Testis (tissue), 3 donors: Measurements from ENCODE around the gene SLC39A3. TPM values are rescaled to one million over a fixed set of nuclear protein-coding genes. Genes with fewer than 3 reads are reported as not detected.
"Not testable (repeated sequence)": the region's sequence is repeated elsewhere in the genome, so short reads cannot be mapped to it uniquely, and the experiment has no call there.

ENCODE experiments used
- DNase-seq: peaks from one replicate; pipeline ENCODE4 v3.0.0-alpha.2; 2019
- H3K27ac ChIP-seq, 2 donors: fragments of 200-600 bp; sonication (generic); one replicate each; pipeline ENCODE4 v1.5.1; 2019
- H3K27me3 ChIP-seq: fragments of 200-600 bp; sonication (generic); one replicate; pipeline ENCODE4 v1.5.1; 2019
- H3K36me3 ChIP-seq: fragments of 200-600 bp; sonication (generic); one replicate; pipeline ENCODE4 v1.5.1; 2017; ENCODE audit warnings: low read depth; ENCODE audit errors: missing control alignments
- H3K4me1 ChIP-seq: fragments of 200-600 bp; sonication (generic); one replicate; pipeline ENCODE4 v1.5.1; 2019
- H3K4me3 ChIP-seq, 2 donors: fragments of 200-600 bp; sonication (generic); one replicate each; pipeline ENCODE4 v1.5.1; 2017 to 2019
- H3K9me3 ChIP-seq: fragments of 200-600 bp; sonication (generic); one replicate; pipeline ENCODE4 v1.5.1; 2017
- CTCF ChIP-seq, 3 experiments: fragments of 450-650 bp in 2 of 3; fragments of 200-600 bp in 1 of 3; sonication (generic) in 1 of 3; IDR thresholded peaks; one replicate each; pipeline ENCODE4 v1.5.1; 2016 to 2019; ENCODE audit warnings: antibody characterized with exemption in 3 of 3, mild to moderate bottlenecking in 2 of 3, moderate library complexity in 1 of 3
- POLR2A ChIP-seq: fragments of 450-650 bp; IDR thresholded peaks from one replicate; pipeline ENCODE4 v1.6.1; 2017; ENCODE audit warnings: antibody characterized with exemption, mild to moderate bottlenecking, moderate library complexity
- WGBS, 2 donors: methylation state at CpG; one replicate each; pipeline ENCODE4 v1.1.5; 2018; 5-methylcytosine and 5-hydroxymethylcytosine counted together
- intact Hi-C: fragments of 100-400 bp; cut with DNase I; formaldehyde crosslinking; loops from one replicate; pipeline ENCODE4 v1.15.1; 2023; ENCODE audit warnings: low total_unique reads
- polyA plus RNA-seq: library from polyadenylated mRNA; stranded (reverse); fragments of 350-450 nt; fragmentation: Illumina TruSeq; extraction: RNeasy Lipid Tissue Mini Kit (QIAGEN cat#74804); gene quantifications from one replicate; pipeline ENCODE4 v1.2.3, GENCODE V29; 2014; ENCODE audit warnings: low read depth, low replicate concordance; ENCODE audit not compliant: insufficient read depth
- total RNA-seq, 2 donors: library from RNA; depleted of rRNA; stranded (reverse); fragments of >200 nt; gene quantifications; one replicate each; pipeline ENCODE4 v1.2.3, GENCODE V29; 2016

SLC39A3 gene
- total and polyA plus RNA-seq, 3 donors from 2014 or later: 126 to 198 (median 160) TPM

GRCh38 chr19:2716275-2716650 is 23.6 kb downstream of the SLC39A3 start:
- WGBS, 2 donors: 70 to 93% methylated on average over 2 to 19 of the region's 19 CpGs
- no peaks in the 10 kb centered on the region for H3K9me3 ChIP-seq
- intact Hi-C loops: no loop called here
- H3K4me3 ChIP-seq: no peak overlapping the region
- no peak for TF ChIP-seq POLR2A
- TF ChIP-seq CTCF (IDR thresholded peaks at IDR 0.05): no peak
- no peaks in the 10 kb centered on the region for H3K36me3 ChIP-seq
- H3K4me1 ChIP-seq: peaks cover 13% of the 10 kb centered on the region
- H3K27me3 ChIP-seq: no peaks in the 10 kb centered on the region
- no peak for DNase-seq
- H3K27ac ChIP-seq: no peak overlapping the region

- peaks cover 13% of the 10 kb centered on the region for H3K4me1 ChIP-seq
- intact Hi-C loops: no loop called here
- no peak overlapping the region for H3K4me3 ChIP-seq
- WGBS, 2 donors: 92% methylated on average over 9 to 12 of the region's 12 CpGs
- no peaks in the 10 kb centered on the region for H3K27me3 ChIP-seq
- DNase-seq: no peak
- no peaks in the 10 kb centered on the region for H3K9me3 ChIP-seq
- no peaks in the 10 kb centered on the region for H3K36me3 ChIP-seq
- no peak for TF ChIP-seq POLR2A
- TF ChIP-seq CTCF (IDR thresholded peaks at IDR 0.05): no peak
- no peak overlapping the region for H3K27ac ChIP-seq
Measured at GRCh38 chr19:2715470-2716274, 24.1 kb downstream of the SLC39A3 start.

- Histone ChIP-seq H3K27me3 (no peaks in the 10 kb centered on the region), H3K9me3 (no peaks in the 10 kb centered on the region), H3K4me3 (no peak overlapping the region), H3K36me3 (no peaks in the 10 kb centered on the region), H3K4me1 (peaks cover 3% of the 10 kb centered on the region), H3K27ac (no peak overlapping the region)
- intact Hi-C loops: no loop called here
- 92 to 93% methylated on average over 14 to 16 of the region's 16 CpGs for WGBS, 2 donors
- TF ChIP-seq CTCF (IDR thresholded peaks at IDR 0.05): no peak
- TF ChIP-seq POLR2A: no peak
- DNase-seq: no peak
Measured at GRCh38 chr19:2714531-2715269, 25.1 kb downstream of the SLC39A3 start.

GRCh38 chr19:2714102-2714501 is 25.7 kb downstream of the SLC39A3 start:
- DNase-seq, H3K4me1 ChIP-seq, H3K9me3 ChIP-seq, intact Hi-C loops, H3K4me3 ChIP-seq, H3K27me3 ChIP-seq, H3K36me3 ChIP-seq, H3K27ac ChIP-seq: not testable (repeated sequence)
- WGBS, 2 donors: 65 to 94% methylated on average over 1 of the region's 1 CpG

GRCh38 chr19:2713170-2713569 is 26.6 kb downstream of the SLC39A3 start:
- intact Hi-C loops, DNase-seq, H3K4me1 ChIP-seq, H3K4me3 ChIP-seq, H3K36me3 ChIP-seq, H3K27ac ChIP-seq, H3K9me3 ChIP-seq, H3K27me3 ChIP-seq: not testable (repeated sequence)
- WGBS, 2 donors: 91 to 93% methylated on average over 3 of the region's 3 CpGs
